Measurements from ENCODE around the gene CIP2A. TPM values are rescaled to one million over a fixed set of nuclear protein-coding genes. Genes with fewer than 3 reads are reported as not detected.

Gene CIP2A
- total RNA-seq, 6 experiments from 2014 or later = 11.6 to 29.8 (median 26.5) TPM

DNA sequence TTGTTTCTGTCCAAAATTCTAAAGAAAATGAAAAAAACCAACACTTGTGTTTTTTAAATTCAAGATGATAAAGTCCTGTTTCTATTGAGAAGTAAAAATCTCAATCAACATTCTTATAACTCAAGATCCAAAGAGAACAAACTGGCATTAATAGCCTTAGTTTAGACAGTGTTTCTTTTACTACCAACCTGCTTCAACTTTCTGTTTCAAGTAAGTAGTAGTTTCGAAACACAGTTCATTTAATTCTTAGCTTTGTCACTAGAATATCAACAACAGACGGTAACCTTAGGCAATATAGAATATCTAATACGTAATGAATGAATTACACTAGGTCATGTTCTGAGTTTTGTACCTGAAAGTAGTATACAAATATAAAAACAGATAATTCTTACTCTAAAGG is 23.7 kb downstream of the CIP2A start:
- DNase-seq = no peak
- no peak overlapping the region for H3K27ac Mint-ChIP-seq
- H3K9me3 Mint-ChIP-seq = no peaks in the 10 kb centered on the region
- H3K4me3 Mint-ChIP-seq = no peak overlapping the region
- H3K4me1 Mint-ChIP-seq (ENCODE audit: low read depth) = peaks cover 12% of the 10 kb centered on the region
- H3K36me3 Mint-ChIP-seq (ENCODE audit: low read depth) = peaks cover 17% of the 10 kb centered on the region; the same call in 1 of the 2 replicates
- no peaks in the 10 kb centered on the region for H3K27me3 Mint-ChIP-seq (ENCODE audit: insufficient read depth)
- TF ChIP-seq, protein P1, sequence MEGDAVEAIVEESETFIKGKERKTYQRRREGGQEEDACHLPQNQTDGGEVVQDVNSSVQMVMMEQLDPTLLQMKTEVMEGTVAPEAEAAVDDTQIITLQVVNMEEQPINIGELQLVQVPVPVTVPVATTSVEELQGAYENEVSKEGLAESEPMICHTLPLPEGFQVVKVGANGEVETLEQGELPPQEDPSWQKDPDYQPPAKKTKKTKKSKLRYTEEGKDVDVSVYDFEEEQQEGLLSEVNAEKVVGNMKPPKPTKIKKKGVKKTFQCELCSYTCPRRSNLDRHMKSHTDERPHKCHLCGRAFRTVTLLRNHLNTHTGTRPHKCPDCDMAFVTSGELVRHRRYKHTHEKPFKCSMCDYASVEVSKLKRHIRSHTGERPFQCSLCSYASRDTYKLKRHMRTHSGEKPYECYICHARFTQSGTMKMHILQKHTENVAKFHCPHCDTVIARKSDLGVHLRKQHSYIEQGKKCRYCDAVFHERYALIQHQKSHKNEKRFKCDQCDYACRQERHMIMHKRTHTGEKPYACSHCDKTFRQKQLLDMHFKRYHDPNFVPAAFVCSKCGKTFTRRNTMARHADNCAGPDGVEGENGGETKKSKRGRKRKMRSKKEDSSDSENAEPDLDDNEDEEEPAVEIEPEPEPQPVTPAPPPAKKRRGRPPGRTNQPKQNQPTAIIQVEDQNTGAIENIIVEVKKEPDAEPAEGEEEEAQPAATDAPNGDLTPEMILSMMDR (IDR thresholded peaks at IDR 0.05) = no peak

DNA sequence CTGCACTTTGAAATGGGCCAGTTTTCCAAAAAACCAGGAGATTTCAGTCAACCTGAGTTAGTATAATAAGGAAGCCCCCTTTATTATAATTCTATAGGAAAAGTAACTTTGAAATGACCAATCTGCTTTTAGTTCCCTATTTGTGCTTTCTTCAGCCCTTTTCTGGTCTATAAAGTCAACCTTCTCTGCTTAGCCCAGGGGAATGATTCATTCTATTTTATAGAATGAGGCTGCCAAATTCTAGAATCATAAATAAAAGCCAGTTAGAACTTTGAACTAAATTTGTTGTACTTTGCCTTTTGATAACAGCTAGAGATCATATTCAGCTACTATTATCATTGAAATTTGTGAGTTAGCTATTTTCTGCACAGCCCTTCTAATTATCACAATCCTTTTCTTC is 24.7 kb downstream of the CIP2A start:
- Mint-ChIP-seq H3K27me3 (ENCODE audit: insufficient read depth) (no peaks in the 10 kb centered on the region), H3K36me3 (ENCODE audit: low read depth) (peaks cover 12% of the 10 kb centered on the region; the same call in 1 of the 2 replicates), H3K4me3 (no peak overlapping the region), H3K9me3 (no peaks in the 10 kb centered on the region), H3K27ac (peak overlapping the region; percentile 71), H3K4me1 (ENCODE audit: low read depth) (peaks cover 12% of the 10 kb centered on the region)
- DNase-seq = peak; percentile 19
- TF ChIP-seq, protein P1 (IDR thresholded peaks at IDR 0.05) = no peak

DNA sequence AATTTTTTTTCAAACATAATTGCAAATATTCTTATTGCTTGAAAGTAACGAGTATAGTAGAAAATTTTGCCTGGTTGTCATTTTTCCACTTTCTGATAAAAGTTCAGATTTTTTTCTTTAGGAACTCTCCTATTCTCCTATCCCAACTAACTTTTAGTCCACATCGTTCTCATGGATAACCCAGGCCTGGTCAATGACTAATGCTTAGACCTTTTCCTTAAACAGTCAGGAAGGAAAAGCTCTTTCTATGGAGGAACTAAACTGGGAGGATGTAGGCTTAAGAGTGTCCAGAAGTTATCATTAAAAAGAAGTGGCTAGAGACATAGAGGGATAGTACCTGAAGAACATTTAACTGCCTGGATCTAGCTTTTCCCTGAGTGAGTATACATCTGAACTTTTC is 26.7 kb downstream of the CIP2A start:
- DNase-seq = no peak
- H3K27ac Mint-ChIP-seq = no peak overlapping the region
- no peak overlapping the region for H3K4me3 Mint-ChIP-seq
- no peaks in the 10 kb centered on the region for H3K27me3 Mint-ChIP-seq (ENCODE audit: insufficient read depth)
- peaks cover 12% of the 10 kb centered on the region for H3K4me1 Mint-ChIP-seq (ENCODE audit: low read depth)
- TF ChIP-seq, protein P1 (IDR thresholded peaks at IDR 0.05) = no peak
- H3K9me3 Mint-ChIP-seq = no peaks in the 10 kb centered on the region
- H3K36me3 Mint-ChIP-seq (ENCODE audit: low read depth) = peaks cover 9% of the 10 kb centered on the region; the same call in 1 of the 2 replicates

DNA sequence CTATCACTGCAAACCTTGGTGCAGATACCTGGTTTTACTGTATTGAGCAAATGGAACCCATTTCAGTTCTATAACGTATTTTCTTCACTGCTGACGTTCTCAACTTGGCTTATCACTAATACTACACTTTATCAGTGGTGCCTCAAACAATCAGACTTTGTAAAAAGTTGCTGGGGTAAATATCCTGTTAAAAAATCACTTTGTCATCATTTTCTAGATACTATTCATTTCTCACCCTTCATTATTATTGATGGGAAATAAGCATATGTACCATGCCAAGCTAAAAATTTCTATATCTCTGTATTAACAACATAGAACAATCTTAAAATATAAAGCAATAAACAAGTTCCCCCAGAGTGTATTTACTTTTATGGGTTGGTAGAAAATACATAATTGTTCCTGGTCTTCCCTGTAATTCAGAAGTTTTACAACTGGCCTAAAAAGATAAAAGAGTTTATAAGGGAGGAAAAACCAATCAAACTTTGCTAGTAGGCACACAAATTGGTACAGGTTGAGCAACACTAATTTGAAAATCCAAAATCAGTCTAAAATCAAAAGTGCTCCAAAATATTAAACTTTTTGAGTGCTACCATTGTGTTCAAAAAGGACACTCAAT is 33.2 kb downstream of the CIP2A start:
- Mint-ChIP-seq H3K27ac (no peak overlapping the region; the same call in 1 of the 2 replicates), H3K27me3 (ENCODE audit: insufficient read depth) (no peaks in the 10 kb centered on the region)

DNA sequence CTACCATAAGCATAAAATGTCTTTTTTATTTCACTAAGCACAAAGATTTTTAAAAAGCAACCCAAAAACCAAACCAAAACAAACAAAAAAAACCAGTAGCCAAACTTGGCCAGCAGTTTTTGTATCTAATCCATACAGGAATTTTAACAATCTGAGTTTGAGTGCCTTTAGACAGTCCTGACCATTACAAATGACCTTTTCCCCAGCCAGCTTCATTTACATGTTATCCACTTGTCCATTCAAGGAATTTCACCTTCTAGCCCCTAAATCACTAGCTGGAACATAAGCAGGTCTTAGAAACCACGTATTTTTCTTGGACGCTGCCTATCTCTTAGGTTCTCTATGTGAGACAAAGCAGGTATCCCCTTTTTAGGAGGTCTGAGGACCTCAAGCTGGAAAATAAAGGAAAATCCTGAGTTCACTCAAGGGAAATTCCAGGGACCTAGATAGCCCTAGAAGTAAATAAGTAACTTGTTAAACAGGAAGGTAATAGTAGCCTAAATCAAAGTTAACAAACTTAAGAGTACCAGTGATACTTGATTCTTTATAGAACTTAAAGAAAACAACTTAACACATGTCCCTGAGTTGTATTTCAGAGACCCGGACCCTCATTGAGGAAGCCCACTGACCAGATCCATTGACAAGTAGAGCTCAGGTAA is 34.2 kb downstream of the CIP2A start:
- DNase-seq = no peak
- Mint-ChIP-seq H3K27ac (peak overlapping the region; percentile 19; the same call in 1 of the 2 replicates), H3K4me1 (ENCODE audit: low read depth) (peaks cover 32% of the 10 kb centered on the region), H3K9me3 (no peaks in the 10 kb centered on the region), H3K27me3 (ENCODE audit: insufficient read depth) (no peaks in the 10 kb centered on the region), H3K4me3 (no peak overlapping the region), H3K36me3 (ENCODE audit: low read depth) (peaks cover 5% of the 10 kb centered on the region; the same call in 1 of the 2 replicates)
- TF ChIP-seq, protein P1 (IDR thresholded peaks at IDR 0.05) = no peak

More for the DNA sequence above, 33.2 kb downstream of the CIP2A start:
- no peak overlapping the region for H3K4me3 Mint-ChIP-seq
- peaks cover 32% of the 10 kb centered on the region for H3K4me1 Mint-ChIP-seq (ENCODE audit: low read depth)
- no peak for DNase-seq
- peaks cover 5% of the 10 kb centered on the region; the same call in 1 of the 2 replicates for H3K36me3 Mint-ChIP-seq (ENCODE audit: low read depth)
- no peaks in the 10 kb centered on the region for H3K9me3 Mint-ChIP-seq
- TF ChIP-seq, protein P1 (IDR thresholded peaks at IDR 0.05) = no peak

All from HFFc6 (cell line).